GM19238 (cell line): ENCODE measurements around the gene TCHH.
"Not testable (repeated sequence)": the region's sequence is repeated elsewhere in the genome, so short reads cannot be mapped to it uniquely, and the experiment has no call there.

ENCODE experiments used
- DNase-seq: peaks from one replicate; pipeline ENCODE4 v3.0.0; 2011; ENCODE audit warnings: low spot score; ENCODE audit not compliant: insufficient read length

The TCHH gene, protein sequence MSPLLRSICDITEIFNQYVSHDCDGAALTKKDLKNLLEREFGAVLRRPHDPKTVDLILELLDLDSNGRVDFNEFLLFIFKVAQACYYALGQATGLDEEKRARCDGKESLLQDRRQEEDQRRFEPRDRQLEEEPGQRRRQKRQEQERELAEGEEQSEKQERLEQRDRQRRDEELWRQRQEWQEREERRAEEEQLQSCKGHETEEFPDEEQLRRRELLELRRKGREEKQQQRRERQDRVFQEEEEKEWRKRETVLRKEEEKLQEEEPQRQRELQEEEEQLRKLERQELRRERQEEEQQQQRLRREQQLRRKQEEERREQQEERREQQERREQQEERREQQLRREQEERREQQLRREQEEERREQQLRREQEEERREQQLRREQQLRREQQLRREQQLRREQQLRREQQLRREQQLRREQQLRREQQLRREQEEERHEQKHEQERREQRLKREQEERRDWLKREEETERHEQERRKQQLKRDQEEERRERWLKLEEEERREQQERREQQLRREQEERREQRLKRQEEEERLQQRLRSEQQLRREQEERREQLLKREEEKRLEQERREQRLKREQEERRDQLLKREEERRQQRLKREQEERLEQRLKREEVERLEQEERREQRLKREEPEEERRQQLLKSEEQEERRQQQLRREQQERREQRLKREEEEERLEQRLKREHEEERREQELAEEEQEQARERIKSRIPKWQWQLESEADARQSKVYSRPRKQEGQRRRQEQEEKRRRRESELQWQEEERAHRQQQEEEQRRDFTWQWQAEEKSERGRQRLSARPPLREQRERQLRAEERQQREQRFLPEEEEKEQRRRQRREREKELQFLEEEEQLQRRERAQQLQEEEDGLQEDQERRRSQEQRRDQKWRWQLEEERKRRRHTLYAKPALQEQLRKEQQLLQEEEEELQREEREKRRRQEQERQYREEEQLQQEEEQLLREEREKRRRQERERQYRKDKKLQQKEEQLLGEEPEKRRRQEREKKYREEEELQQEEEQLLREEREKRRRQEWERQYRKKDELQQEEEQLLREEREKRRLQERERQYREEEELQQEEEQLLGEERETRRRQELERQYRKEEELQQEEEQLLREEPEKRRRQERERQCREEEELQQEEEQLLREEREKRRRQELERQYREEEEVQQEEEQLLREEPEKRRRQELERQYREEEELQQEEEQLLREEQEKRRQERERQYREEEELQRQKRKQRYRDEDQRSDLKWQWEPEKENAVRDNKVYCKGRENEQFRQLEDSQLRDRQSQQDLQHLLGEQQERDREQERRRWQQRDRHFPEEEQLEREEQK (N-terminal part only)

DNA sequence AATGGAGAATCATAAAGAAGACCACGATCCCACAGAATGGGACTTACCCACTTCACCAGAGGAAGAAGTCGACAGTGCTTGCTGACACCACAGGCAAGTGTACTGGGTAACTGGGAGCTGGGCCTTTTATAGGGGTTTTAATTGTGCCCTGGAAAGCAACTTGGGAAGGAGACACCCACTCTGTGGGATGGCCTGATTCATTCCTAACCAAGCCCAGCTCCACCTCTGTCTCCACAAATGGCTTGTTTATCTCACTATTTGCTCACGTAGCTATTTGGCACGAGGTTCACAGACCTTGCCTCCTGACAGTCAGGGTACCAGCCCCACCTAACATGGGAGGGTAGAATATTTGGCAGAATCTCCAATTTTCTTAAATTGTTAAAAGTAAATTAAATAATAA is at the start of gene TCHH:
TSS of gene TCHH (minus strand) at position 101 of the 400 bp plus-strand sequence. CDS start 1,364 bp downstream, outside the sequence.
- no peak for DNase-seq

DNA sequence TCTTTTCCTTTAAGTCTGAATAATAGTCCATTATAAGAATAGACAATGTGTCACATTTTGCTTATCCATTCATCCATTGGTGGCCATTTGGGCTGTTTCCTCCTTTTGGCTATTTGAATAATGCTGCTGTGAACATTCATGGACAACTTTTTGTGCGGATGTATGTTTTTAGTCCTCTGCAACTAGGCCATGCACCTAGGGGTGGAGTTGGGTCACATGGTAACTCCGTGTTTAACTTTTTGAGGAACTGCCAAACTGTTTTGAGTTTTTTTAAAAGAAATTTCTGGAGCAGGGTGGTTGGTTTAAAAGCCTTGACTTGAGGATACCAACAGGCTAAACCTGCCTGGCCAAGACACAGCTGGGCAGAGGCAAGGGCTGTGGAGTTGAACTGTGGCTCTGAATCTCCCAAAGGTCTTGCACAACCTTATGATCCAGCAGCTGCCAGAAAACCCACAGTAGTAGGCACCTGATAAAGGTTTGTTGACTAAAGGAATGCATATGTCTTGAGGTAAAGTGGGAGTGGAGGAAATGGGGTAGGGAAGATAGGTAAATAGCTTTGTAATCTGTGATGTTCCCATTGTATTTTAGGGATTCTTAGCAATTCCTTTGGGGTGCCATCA is 49.4 kb upstream of the TCHH start:
- no peak for DNase-seq

DNA sequence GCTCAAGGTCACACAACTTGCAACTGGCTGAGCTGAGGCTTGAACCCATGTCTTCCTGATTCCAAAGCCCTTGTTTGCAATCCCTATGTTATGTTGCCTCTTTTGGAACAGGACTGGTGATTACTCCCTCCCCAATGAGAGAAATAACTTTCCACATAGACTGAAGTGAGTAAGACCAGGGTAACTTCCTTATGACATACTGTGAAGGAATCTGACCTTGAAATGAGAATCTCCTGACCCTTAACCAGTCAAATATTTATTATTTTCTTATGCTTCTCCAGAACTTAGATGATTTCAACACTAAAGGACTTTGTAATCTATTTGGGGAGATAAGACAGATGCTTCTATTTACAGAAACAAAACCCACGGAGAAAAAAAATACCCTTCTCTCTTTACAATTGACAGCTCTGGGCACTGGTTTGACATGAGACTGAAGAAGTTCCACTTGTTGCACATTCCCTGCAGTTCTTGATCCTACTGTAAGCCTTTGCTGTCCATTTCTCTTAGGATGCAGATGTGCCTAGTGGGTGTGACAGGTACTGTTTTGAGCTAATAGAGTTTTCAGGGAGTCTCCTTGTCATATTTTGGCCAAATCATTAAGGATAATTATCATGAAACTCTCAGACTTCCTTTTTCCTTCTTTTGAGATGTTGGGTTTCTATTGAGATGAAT is 47.7 kb upstream of the TCHH start:
- DNase-seq = no peak

DNA sequence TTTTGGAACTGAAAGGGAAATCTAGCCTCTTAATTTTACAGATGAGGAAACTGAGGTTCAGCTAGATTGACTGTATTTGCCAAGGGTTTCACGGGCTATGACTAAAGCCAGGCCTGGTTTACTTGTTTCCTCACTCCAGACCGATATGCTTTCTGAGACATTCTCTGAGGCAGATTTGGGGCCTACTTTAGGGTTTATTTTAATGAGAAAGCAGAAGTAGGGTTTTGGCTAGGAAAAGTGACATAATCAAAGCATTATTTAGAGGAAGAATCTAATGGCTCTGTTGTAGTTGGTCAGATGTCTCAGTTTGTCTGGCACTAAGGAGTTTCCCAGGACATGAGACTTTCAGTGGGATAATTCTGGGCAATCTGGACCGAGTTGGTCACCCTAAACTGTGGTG is 45.3 kb upstream of the TCHH start:
- DNase-seq = no peak

DNA sequence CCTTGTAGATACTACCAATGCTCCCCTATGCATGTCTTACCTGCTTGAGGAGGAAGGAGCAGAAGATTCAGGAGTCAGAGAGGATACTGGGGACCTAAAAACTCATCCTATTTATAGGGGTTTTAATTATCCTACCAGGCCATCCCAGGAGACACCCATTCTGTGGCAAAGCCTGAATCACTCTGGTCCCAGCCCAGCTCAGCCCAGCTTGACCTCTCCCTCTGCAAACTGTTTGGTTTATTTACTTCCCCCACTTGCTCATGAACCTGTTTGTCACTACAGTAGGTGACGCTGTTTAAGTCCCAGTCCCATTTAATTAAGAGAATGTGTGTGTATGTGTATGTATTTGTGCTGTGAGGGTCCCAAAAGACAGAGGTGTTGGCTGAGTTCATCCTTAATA is 43.9 kb upstream of the TCHH start, which contains the start of gene RPTN:
TSS of gene RPTN (minus strand) at position 85 of the 400 bp plus-strand sequence. CDS start 1,339 bp downstream, outside the sequence.
- DNase-seq = no peak

DNA sequence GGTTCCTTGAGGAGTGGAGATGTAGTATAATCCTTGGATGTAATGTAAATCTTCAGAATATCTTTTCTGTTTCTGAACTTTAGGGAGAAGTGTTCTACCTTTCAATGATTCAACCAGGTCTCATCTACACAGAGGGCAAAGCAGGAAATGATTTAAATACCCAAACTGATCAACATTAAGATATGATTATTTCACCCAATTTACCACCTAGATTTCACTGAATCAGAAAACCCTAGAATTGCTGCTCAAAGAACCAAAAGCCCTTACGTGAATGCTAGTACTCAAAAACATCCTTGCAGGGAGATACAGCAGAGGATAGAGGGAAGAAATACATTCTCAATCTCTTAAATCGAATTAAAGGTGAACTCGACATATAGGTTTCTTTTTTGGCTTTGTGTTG is 38.8 kb upstream of the TCHH start:
- DNase-seq = no peak

DNA sequence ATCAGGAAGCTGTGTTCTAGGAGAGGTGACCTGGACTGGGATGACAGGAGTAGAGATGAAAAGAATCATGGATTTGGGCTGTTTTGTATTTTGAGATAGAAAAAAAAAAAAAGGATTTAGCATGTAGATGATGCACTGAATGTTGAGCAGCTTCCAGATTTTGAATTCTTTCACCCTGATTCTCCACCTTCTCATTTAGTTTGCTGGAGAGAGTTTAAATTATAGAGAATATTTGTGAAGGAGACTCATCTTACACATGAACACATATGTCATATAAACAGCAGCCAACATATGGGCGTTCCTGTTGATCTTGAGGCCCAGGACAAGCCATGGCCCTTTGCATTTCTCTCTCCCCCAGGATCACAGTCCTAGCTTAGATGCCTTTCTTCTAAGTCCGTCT is 36.4 kb upstream of the TCHH start:
- no peak for DNase-seq

DNA sequence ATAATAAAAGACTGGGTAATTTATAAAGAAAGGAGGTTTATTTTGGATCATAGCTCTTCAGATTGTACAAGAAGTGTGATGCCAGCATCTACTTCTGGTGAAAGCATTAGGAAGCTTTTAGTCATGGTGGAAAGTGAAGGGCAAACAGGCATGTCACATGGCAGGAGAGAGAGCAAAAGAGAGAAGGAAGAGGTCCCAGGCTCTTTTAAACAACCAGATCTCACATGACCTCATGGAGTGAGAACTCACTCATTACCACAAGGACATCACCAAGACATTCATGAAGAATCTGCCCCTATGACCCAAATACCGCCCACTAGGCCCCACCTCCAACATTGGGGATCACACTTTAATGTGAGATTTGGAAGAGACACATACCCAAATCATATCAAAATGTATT is 33.7 kb upstream of the TCHH start:
- no peak for DNase-seq

DNA sequence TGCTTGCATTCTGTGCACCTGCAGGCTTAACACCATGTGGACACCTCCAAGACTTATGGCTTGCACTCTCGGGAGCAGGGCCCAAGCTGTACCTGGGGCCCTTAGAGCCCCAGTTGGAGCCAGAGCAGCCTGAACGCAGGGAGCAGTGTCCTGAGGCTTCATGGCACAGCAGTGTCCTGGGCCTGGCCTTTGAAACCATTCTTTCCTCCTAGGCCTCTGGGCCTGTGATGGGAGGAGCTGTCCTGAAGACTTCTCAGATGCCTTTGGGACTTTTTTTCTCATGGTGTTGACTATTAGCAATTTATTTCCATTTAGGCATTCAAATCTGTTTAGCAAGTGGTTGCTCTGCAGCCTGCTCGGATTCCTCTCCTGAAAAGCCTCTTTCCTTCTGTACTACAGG is 32.8 kb upstream of the TCHH start:
- no peak for DNase-seq

DNA sequence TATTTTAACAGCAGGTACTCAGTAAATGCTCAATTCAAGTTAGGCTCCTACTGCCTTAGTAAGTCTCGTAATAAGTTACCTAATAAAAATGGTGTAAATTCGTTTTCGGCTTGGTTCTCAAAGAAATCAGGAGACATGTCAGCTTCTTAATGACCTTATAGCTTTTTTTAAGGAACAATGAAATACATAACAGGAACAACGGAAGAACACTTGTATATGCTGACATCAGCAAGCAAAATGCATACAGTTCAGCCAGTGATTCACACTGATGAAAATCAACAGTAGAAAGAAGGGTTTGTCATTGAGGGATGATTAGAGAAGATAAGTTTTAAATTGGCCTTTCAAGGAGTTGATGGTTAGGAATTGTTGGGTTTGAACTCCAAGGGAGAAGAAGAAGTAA is 30.5 kb upstream of the TCHH start:
- DNase-seq = no peak

DNA sequence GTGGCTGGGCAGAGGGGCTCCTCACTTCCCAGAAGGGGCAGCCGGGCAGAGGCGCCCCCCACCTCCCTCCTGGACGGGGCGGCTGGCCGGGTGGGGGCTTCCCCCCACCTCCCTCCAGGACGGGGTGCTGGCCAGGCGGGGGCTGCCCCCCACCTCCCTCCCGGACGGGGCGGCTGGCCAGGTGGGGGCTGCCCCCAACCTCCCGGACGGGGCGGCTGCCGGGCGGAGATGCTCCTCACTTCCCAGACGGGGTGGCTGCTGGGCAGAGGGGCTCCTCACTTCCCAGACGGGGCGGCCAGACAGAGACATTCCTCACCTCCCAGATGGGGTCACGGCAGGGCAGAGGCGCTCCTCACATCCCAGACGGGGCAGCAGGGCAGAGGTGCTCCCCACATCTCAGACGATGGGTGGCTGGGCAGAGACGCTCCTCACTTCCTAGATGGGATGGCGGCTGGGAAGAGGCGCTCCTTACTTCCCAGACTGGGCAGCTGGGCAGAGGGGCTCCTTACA is 29.5 kb upstream of the TCHH start:
- DNase-seq = not testable (repeated sequence)

DNA sequence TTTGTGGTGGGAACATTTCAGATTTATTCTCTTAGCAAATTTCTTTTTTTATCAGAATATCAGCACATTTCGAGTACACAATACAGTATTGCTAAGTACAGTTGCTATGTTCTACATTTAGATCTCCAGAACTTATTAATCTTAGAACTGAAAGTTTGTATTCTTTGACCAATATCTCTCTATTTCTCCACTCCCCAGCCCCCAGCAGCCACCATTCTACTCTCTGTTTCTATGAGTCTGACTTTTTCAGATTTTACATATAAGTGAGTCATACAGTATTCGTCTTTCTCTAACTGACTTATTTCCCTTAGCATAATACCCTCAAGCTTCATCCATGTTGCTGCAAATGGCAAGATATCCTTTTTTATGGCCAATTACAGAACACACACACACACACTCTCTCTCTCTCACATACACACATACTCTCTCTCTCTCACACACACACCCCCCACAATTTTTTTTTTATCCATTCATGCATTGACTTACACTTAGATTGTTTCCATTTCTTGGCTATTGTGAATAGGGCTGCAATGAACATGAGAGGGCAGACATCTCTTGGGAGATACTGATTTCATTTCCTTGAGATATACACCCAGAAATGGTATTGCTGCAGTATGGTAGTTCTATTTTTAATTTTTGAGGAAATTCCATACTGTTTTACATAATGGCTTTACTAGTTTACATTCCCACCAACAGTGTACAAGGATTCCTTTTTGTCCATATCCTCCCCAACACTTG is 28.1 kb upstream of the TCHH start:
- no peak for DNase-seq

DNA sequence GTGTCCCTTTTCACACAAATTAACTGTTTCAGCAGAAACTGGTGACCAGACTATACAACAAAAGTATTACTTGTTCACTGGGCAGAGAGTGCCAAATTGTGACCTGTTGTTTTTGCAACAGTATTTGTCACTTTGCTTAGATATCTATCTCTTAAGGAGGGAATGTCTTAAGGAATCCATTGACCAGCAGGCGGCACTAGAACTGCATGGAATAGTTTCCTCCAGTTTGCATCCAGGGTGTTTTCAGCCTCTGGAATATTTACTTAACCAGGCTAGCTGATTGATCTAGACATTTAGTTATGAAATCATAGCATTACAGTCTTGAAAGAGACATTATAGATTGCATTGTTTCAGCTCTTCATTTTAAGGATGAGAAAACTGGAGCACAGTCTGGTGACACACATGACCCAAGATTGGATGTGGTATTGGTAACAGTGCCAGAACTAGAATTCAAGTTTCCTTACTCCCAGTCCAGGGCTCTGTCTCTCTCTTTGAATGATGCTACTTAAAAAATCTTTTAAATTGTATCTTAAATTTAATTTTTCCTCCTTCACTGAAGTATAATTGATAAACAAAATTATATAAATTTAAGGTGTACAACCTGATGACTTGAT is 26.8 kb upstream of the TCHH start:
- DNase-seq = no peak

DNA sequence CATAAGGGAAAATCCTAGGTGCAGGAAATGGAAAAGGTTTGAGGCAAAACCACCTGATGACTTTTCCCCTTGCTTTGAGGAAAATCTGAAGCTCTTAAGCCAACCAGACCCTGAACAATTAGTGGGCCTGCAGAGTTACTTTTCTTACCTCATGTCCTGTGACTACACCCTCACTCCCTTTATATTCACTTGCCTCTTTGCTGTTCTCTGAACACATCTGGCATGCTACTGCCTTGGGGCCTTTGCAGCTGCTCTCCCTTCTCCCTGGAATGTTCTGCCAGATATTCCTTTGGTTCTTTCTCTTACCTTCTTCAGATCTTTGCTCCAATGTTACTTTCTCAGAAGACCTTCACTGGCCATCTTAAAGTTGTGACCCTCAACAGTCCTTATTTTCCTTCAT is 22.0 kb upstream of the TCHH start:
- DNase-seq = no peak

DNA sequence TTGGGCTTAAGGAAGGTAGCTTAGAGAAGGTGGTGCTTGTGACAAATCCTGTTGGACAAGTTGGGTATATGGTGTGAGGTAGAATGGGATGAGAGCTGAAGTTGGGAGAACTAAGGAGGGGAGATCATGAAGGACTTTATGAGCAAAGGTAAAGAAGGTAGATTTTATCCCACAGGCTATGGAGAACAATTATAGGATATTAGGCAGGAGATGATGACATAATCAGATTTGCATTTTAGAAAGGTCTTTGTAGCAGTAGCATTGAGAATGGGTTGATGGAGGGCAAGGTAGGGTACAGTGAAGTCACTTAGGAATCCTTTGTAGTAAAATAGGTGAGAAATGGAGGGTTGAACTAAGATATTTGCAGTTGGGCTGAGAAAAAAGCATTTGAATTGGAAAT is 14.9 kb upstream of the TCHH start:
- no peak for DNase-seq

DNA sequence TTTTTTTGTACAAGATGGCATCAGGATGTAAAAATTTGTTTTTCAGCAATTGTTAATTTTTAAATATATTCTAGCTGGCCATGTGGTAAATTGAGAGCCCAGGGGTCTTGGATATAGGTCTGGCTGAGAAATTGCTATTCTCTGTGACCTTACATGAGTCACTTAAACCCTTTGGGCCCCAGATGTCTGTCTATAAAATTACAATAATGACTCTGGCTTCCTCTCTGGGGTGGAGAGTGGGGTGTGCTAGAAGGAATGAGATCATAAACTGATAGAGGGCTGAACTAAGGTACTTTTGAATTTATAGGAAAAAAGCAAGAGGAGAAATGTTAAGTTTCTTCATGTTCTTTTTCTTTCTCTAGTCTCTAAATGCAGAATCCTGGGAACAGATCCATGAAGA is 12.4 kb upstream of the TCHH start:
- no peak for DNase-seq

DNA sequence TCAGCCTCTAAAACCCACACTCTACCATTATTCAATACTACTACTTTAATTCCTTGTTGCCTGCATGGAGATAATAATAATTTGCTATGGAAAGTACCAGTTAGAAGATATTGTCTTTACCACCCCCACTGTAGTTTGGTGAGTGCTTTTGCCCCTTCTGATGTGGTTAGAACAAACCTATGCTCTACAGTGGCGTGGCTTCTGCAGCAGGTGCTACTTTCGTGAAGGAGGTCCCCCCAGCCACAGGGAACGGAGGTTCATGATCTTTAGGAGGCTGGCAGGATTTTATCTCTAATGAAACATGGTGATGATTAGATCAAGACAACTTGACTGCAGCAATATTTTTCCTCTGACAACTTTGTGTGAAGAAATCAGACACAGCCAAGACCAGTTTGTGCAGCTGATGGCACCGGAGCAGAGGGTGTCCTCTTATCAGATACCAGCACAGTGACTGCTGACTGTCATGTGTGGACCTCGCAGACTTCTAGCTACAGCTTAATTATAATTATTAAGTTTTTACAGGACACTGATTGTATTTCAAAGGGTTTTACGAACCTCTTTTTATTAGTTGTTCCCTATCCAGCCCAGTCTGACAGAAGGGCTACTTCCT is 10.7 kb upstream of the TCHH start:
- DNase-seq = no peak

DNA sequence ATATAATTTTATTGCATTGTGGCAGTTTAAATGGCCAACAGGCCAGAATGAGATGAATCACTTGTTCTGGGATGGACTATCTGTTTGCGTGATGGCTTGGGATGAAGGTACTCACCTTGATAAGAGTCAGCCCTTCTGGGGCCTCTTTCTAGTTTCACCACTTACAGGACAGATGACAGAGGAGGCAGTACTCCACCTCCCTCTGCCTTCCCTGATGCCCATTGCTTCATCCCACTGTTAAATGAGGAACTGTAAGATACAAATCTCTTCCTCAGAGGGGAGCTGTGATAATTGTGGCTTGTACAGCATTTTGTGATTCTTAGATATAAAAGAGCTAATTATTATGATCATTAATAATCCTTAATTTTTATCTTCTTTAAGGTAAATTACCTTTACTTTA is 3.7 kb upstream of the TCHH start:
- no peak for DNase-seq
